ENCODE data around the gene AUTS2.

DNA sequence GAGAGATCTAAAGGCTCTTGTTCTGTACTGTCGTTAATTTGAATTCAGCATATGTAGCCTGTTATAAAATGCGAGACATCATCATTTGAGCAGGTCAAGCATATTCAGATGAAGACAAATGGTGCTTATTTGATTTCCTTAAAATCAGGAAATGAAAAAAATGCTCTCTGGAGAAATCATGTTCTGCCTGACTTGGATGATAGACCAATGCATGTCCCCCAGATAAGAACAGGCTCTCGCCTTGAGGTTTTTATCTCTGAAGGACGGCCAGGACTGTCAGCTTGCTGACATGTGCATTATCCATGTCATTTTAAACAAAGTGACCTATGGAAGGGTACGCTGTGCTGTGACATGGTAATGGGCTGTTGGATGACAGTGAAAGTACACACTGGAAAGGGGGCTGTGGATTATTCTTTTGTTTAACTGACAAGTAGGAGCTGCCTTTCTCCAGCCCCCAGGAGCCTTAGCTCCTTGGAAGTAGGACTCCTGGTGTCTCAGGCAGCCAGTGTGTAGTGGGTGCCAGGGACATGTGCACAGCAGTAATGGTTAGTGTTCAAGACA, 838.6 kb downstream of the AUTS2 start:
- TF ChIP-seq GATA2 (IDR thresholded peaks at IDR 0.05; ENCODE audit: low read depth, low read length) (peak; percentile 46), GATA3 (IDR thresholded peaks at IDR 0.05; ENCODE audit: low read depth, low read length) (no peak)
